Body of pancreas (tissue), 4 donors: ENCODE measurements around the gene APOH.

Experiments
- POLR2A ChIP-seq, 3 donors: fragments of 450-650 bp; IDR thresholded peaks; one replicate each; pipeline ENCODE4 v1.6.1; 2016; ENCODE audit warnings: antibody characterized with exemption in 3 of 3, mild to moderate bottlenecking in 2 of 3
- TF ChIP-seq, protein P1 (sequence below), 7 experiments: fragments of 450-650 bp in 4 of 7; fragments of 200-600 bp in 3 of 7; sonication (generic) in 3 of 7; IDR thresholded peaks; one replicate each; pipeline ENCODE4 v1.5.1; 2016 to 2019; ENCODE audit warnings: antibody characterized with exemption in 7 of 7

DNA sequence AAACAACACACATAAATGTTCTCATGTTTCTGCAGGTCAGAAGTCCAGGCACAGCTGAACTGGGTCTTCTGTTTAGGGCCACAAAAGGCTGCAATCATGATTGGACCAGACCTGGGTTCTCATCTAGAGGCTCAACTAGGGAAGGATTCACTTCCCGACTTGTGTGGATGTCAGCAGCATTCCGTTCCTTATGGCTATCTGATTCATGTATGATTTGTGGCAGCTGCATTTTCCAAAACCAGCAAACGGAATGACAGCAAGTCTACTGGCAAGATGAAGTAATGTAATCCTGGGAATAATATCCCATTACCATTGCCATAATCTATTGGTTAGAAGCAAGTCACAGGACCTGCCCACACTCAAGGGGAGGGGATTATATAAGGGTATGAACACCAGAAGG is 59.4 kb downstream of the APOH start:
- TF ChIP-seq, protein P1, sequence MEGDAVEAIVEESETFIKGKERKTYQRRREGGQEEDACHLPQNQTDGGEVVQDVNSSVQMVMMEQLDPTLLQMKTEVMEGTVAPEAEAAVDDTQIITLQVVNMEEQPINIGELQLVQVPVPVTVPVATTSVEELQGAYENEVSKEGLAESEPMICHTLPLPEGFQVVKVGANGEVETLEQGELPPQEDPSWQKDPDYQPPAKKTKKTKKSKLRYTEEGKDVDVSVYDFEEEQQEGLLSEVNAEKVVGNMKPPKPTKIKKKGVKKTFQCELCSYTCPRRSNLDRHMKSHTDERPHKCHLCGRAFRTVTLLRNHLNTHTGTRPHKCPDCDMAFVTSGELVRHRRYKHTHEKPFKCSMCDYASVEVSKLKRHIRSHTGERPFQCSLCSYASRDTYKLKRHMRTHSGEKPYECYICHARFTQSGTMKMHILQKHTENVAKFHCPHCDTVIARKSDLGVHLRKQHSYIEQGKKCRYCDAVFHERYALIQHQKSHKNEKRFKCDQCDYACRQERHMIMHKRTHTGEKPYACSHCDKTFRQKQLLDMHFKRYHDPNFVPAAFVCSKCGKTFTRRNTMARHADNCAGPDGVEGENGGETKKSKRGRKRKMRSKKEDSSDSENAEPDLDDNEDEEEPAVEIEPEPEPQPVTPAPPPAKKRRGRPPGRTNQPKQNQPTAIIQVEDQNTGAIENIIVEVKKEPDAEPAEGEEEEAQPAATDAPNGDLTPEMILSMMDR (IDR thresholded peaks at IDR 0.05), result no peak
- TF ChIP-seq POLR2A (IDR thresholded peaks at IDR 0.05), result no peak
